NB4 (cell line): Measurements from ENCODE around the gene DENND2D.

Experiments
- CTCF ChIP-seq: IDR thresholded peaks from one replicate; pipeline ENCODE4 v1.5.1; 2012; ENCODE audit warnings: low read depth, low read length
- MYC ChIP-seq: IDR thresholded peaks from 2 replicates; pipeline ENCODE4 v1.6.1; 2011; ENCODE audit warnings: low read depth, low read length
- POLR2A ChIP-seq: IDR thresholded peaks from 2 replicates; pipeline ENCODE4 v1.6.1; 2011; ENCODE audit warnings: mild to moderate bottlenecking; ENCODE audit not compliant: insufficient read length; ENCODE audit errors: extremely low read depth
- TF ChIP-seq, protein P1 (sequence below): IDR thresholded peaks from 2 replicates; pipeline ENCODE4 v1.6.1; 2011; ENCODE audit warnings: low read depth, low read length

DNA sequence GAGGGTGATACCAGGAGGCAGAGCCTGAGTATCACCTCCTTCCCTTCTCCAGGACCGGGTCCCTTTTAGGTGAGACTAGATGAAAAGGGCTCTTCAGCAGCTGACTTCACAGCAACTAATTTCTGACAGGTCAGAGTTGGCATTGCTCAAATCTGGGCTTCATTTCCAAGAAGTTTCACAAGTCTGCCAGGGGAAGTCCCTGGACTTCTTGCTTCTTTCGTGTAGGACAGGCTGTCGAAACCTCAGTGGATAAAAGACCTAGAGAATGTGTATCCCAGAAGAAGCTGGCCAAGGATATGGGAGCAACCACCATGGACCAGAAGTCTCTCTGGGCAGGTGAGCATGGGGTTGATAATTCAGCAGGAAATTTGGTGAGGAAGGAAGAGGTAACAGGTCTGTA lies 27.0 kb upstream of the DENND2D start, which contains the start of gene CHI3L2:
- TF ChIP-seq CTCF (no peak), POLR2A (no peak), MYC (no peak)
- TF ChIP-seq, protein P1, sequence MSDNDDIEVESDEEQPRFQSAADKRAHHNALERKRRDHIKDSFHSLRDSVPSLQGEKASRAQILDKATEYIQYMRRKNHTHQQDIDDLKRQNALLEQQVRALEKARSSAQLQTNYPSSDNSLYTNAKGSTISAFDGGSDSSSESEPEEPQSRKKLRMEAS, result no peak
